ENCODE results near the gene REXO4. TPM values are rescaled to one million over a fixed set of nuclear protein-coding genes. Genes with fewer than 3 reads are reported as not detected.

The REXO4 gene
- total and polyA plus RNA-seq, 2 of the 13 experiments (the other 11 are each of a cell fraction or from before 2014, with no cell fraction given): 18.5 to 30.4 TPM

GRCh38 chr9:133375724-133376654, 41.8 kb downstream of the REXO4 start, which contains the start of the genes STKLD1 and SURF4 (continued):
- TF ChIP-seq IKZF5 (CRISPR knock-in tag; IDR thresholded peaks at IDR 0.05) (peak; percentile 86; the same call in 1 of the 2 replicates), ARNT2 (CRISPR knock-in tag; IDR thresholded peaks at IDR 0.05; ENCODE audit: low read depth) (peak; percentile 90; the same call in 1 of the 2 replicates), ZNF543 (CRISPR knock-in tag; IDR thresholded peaks at IDR 0.05) (0 out of 2 replicates have a peak, but pooled peaks have one; percentile 58), ZNF12 (CRISPR knock-in tag; IDR thresholded peaks at IDR 0.05) (0 out of 2 replicates have a peak, but pooled peaks have one; percentile 9), RBM39 (IDR thresholded peaks at IDR 0.05; ENCODE audit: low read depth, low read length, poor library complexity, severe bottlenecking) (peak; percentile 42), SIX4 (CRISPR knock-in tag; IDR thresholded peaks at IDR 0.05) (no peak), ZNF513 (CRISPR knock-in tag; conservative IDR thresholded peaks at IDR 0.05) (no peak), THYN1 (CRISPR knock-in tag; IDR thresholded peaks at IDR 0.05; ENCODE audit: borderline replicate concordance, low read depth) (no peak), REL (CRISPR knock-in tag; conservative IDR thresholded peaks at IDR 0.05) (0 out of 2 replicates have a peak, but pooled peaks have one; percentile 37), ZNF790 (CRISPR knock-in tag; IDR thresholded peaks at IDR 0.05; ENCODE audit: borderline replicate concordance) (peak; percentile 51; the same call in 1 of the 2 replicates), ZNF569 (CRISPR knock-in tag; IDR thresholded peaks at IDR 0.05; ENCODE audit: borderline replicate concordance) (no peak), ZSCAN22 (CRISPR knock-in tag; IDR thresholded peaks at IDR 0.05) (0 out of 2 replicates have a peak, but pooled peaks have one; percentile 17), ZSCAN21 (CRISPR knock-in tag; IDR thresholded peaks at IDR 0.05; ENCODE audit: borderline replicate concordance) (peak; percentile 48; the same call in 1 of the 2 replicates), GPBP1L1 (CRISPR knock-in tag; IDR thresholded peaks at IDR 0.05) (no peak), DNMT1 (CRISPR knock-in tag; IDR thresholded peaks at IDR 0.05) (no peak), PATZ1 (CRISPR knock-in tag; IDR thresholded peaks at IDR 0.05) (peak; percentile 80), HNF4A (CRISPR knock-in tag; IDR thresholded peaks at IDR 0.05) (peak; percentile 24), TFE3 (CRISPR knock-in tag; IDR thresholded peaks at IDR 0.05) (peak; percentile 38; the same call in 1 of the 2 replicates), GTF2F1 (IDR thresholded peaks at IDR 0.05; ENCODE audit: low read length) (0 out of 2 replicates have a peak, but pooled peaks have one; percentile 35)
